IMR-90 (cell line): ENCODE measurements around the gene ZNF614. TPM values are rescaled to one million over a fixed set of nuclear protein-coding genes. Genes with fewer than 3 reads are reported as not detected.

Experiments
- ATAC-seq: fragments of 200-7000 bp; cut with Tn5 transposase; 2 replicates; pipeline ENCODE4 v1.9.1; 2020; ENCODE audit warnings: low read depth, mild to moderate bottlenecking, moderate library complexity
- BruUV-seq: library from RNA; stranded (reverse); fragments of 400-500 nt; replicated peaks from 2 replicates; lab custom pipeline; 2021; lab: Mats Ljungman, UMichigan
- CTCF ChIA-PET: fragments of 300-600 bp; formaldehyde crosslinking; extraction: SDS; loops from one replicate; lab custom pipeline; 2021; ENCODE audit warnings: antibody characterized with exemption; lab: Yijun Ruan, JAX
- POLR2A ChIA-PET: fragments of 300-600 bp; sonication (Branson Sonifier 250); formaldehyde crosslinking; loops from one replicate; lab custom pipeline; 2022; ENCODE audit warnings: antibody characterized with exemption; ENCODE audit not compliant: unreplicated experiment; lab: Charles Lee
- DNase-seq: peaks from one replicate; pipeline ENCODE4 v3.0.0; 2013
- H2AFZ ChIP-seq: replicated peaks from 2 replicates; pipeline ENCODE3; 2013; ENCODE audit warnings: low read length, mild to moderate bottlenecking; ENCODE audit not compliant: poor library complexity
- H2AK5ac ChIP-seq: 2 replicates; pipeline ENCODE4 v1.6.1; 2013; ENCODE audit warnings: low read depth, low read length, inconsistent platforms
- H2AK9ac ChIP-seq: replicated peaks from 2 replicates; pipeline ENCODE3; 2013; ENCODE audit warnings: mild to moderate bottlenecking, low read depth, low read length, moderate library complexity; ENCODE audit not compliant: poor library complexity
- H2BK120ac ChIP-seq: 2 replicates; pipeline ENCODE4 v1.6.1; 2013; ENCODE audit warnings: low read depth, low read length, inconsistent platforms
- H2BK15ac ChIP-seq: 3 replicates; pipeline ENCODE4 v1.6.1; 2013; ENCODE audit warnings: low read depth, low read length, inconsistent platforms
- H2BK20ac ChIP-seq: 2 replicates; pipeline ENCODE4 v1.6.1; 2013; ENCODE audit warnings: low read depth, mild to moderate bottlenecking, inconsistent platforms, low read length, moderate library complexity
- H2BK5ac ChIP-seq: 2 replicates; pipeline ENCODE4 v1.6.1; 2013; ENCODE audit warnings: mild to moderate bottlenecking, low read depth, low read length, inconsistent platforms; ENCODE audit not compliant: poor library complexity, severe bottlenecking
- H3K14ac ChIP-seq: replicated peaks from 2 replicates; pipeline ENCODE4 v1.6.1; 2013; ENCODE audit warnings: low read depth, low read length, inconsistent platforms
- H3K18ac ChIP-seq: 2 replicates; pipeline ENCODE4 v1.6.1; 2013; ENCODE audit warnings: low read depth, low read length, control low read depth
- H3K23ac ChIP-seq: 2 replicates; pipeline ENCODE4 v1.6.1; 2013; ENCODE audit warnings: low read depth, low read length, inconsistent platforms
- H3K27ac ChIP-seq: 2 replicates; pipeline ENCODE4 v1.5.1; 2013; ENCODE audit warnings: mild to moderate bottlenecking, control low read depth, low read length; ENCODE audit not compliant: insufficient read depth
- H3K27me3 ChIP-seq: 2 replicates; pipeline ENCODE4 v1.6.1; 2013; ENCODE audit warnings: low read length; ENCODE audit not compliant: control insufficient read depth, insufficient read depth
- H3K36me3 ChIP-seq: 2 replicates; pipeline ENCODE4 v1.6.1; 2013; ENCODE audit warnings: low read length, mixed read lengths; ENCODE audit not compliant: control insufficient read depth, insufficient read depth
- H3K4ac ChIP-seq: 2 replicates; pipeline ENCODE4 v1.6.1; 2013; ENCODE audit warnings: low read depth, low read length, inconsistent platforms
- H3K4me1 ChIP-seq: 2 replicates; pipeline ENCODE4 v1.6.1; 2013; ENCODE audit warnings: low read length, mixed read lengths; ENCODE audit not compliant: control insufficient read depth, insufficient read depth
- H3K4me2 ChIP-seq: 2 replicates; pipeline ENCODE4 v1.6.1; 2013; ENCODE audit warnings: low read depth, mild to moderate bottlenecking, control low read depth, low read length, moderate library complexity
- H3K4me3 ChIP-seq: 2 replicates; pipeline ENCODE4 v1.5.1; 2013; ENCODE audit warnings: low read depth, mild to moderate bottlenecking, control low read depth, low read length, moderate library complexity; ENCODE audit not compliant: insufficient read depth
- H3K56ac ChIP-seq: 2 replicates; pipeline ENCODE4 v1.6.1; 2013; ENCODE audit warnings: low read length, inconsistent platforms; ENCODE audit not compliant: insufficient read depth; ENCODE audit errors: extremely low read depth
- H3K79me1 ChIP-seq, 2 experiments: 2 replicates each; pipeline ENCODE4 v1.6.1; 2013; ENCODE audit warnings: low read length in 2 of 2, inconsistent platforms in 1 of 2, low read depth in 1 of 2
- H3K9ac ChIP-seq: 2 replicates; pipeline ENCODE4 v1.6.1; 2013; ENCODE audit warnings: low read depth, low read length, control low read depth
- H3K9me1 ChIP-seq: 2 replicates; pipeline ENCODE4 v1.6.1; 2013; ENCODE audit warnings: low read length, inconsistent platforms; ENCODE audit not compliant: insufficient read depth
- H3K9me3 ChIP-seq: 2 replicates; pipeline ENCODE4 v1.6.1; 2013; ENCODE audit warnings: low read length; ENCODE audit not compliant: control insufficient read depth, insufficient read depth
- H4K20me1 ChIP-seq: 2 replicates; pipeline ENCODE4 v1.6.1; 2013; ENCODE audit warnings: low read length, inconsistent platforms; ENCODE audit not compliant: insufficient read depth
- H4K5ac ChIP-seq: 2 replicates; pipeline ENCODE4 v1.6.1; 2013; ENCODE audit warnings: mild to moderate bottlenecking, low read depth, low read length, control low read depth
- H4K8ac ChIP-seq, 2 experiments: 2 replicates each; pipeline ENCODE4 v1.6.1; 2013; ENCODE audit warnings: low read depth in 2 of 2, low read length in 2 of 2, control low read depth in 1 of 2, inconsistent platforms in 1 of 2
- H4K91ac ChIP-seq: 2 replicates; pipeline ENCODE4 v1.6.1; 2013; ENCODE audit warnings: low read depth, low read length, inconsistent platforms; ENCODE audit not compliant: insufficient read depth
- CEBPB ChIP-seq: IDR thresholded peaks from 2 replicates; pipeline ENCODE4 v1.6.1; 2012; ENCODE audit warnings: low read depth, low read length, improper control_type of control experiment
- CHD1 ChIP-seq: IDR thresholded peaks from 2 replicates; pipeline ENCODE4 v1.6.1; 2012; ENCODE audit warnings: low read depth, low read length, improper control_type of control experiment
- WGBS, 2 experiments: methylation state at CpG; one replicate each; pipeline versions ENCODE4 v1.1.5 to v1.1.7; 2013; ENCODE audit warnings: missing lambda C conversion rate in 2 of 2; ENCODE audit not compliant: insufficient read length in 1 of 2; ENCODE audit errors: extremely low coverage in 2 of 2; 5-methylcytosine and 5-hydroxymethylcytosine counted together
- dilution Hi-C: fragments of 300-500 bp; cut with HindIII; formaldehyde crosslinking; loops from one replicate; pipeline ENCODE4 v1.14.3; 2018; ENCODE audit warnings: low sequenced_read_pairs; ENCODE audit not compliant: unreplicated experiment
- in situ Hi-C: fragments of 300-500 bp; cut with MboI; formaldehyde crosslinking; loops from 3 replicates; pipeline ENCODE4 v1.14.3; 2019; ENCODE audit warnings: low sequenced_read_pairs, inconsistent platforms, mixed read lengths
- intact Hi-C: fragments of 100-400 bp; cut with micrococcal nuclease; formaldehyde crosslinking; loops from 2 replicates; pipeline ENCODE4 v1.10.0; 2022
- polyA plus RNA-seq, 3 experiments: library from polyadenylated mRNA; depleted of rRNA; stranded (reverse); fragments of >200 nt; gene quantifications; 2 replicates each; pipeline ENCODE4 v1.2.3, GENCODE V29; 2012; ENCODE audit warnings: low replicate concordance in 1 of 3
- total RNA-seq: library from RNA; depleted of rRNA; stranded (reverse); fragments of >200 nt; gene quantifications from 2 replicates; pipeline ENCODE4 v1.2.3, GENCODE V29; 2012

ZNF614 gene
- total and polyA plus RNA-seq, 2 of the 4 experiments (the other 2 are of a cell fraction): 3.4 to 12.4 TPM

GRCh38 chr19:51980116-51980736 is 48.0 kb downstream of the ZNF614 start:
- Histone ChIP-seq H3K36me3 (peaks cover 17% of the 10 kb centered on the region), H4K91ac (no peak overlapping the region), H2BK5ac (no peak overlapping the region), H2BK120ac (no peak overlapping the region), H3K9me1 (no peaks in the 10 kb centered on the region), H3K4me1 (no peaks in the 10 kb centered on the region), H3K27ac (no peak overlapping the region), H3K23ac (no peak overlapping the region), H4K5ac (no peak overlapping the region), H2AK5ac (no peak overlapping the region), H3K27me3 (no peaks in the 10 kb centered on the region), H4K8ac (no peak overlapping the region), H3K4ac (no peak overlapping the region), H2BK20ac (no peak overlapping the region), H3K9me3 (peaks cover 40% of the 10 kb centered on the region), H3K4me2 (no peak overlapping the region), H2AK9ac (no peak overlapping the region), H3K18ac (no peak overlapping the region), H3K56ac (no peak overlapping the region), H4K20me1 (no peaks in the 10 kb centered on the region), H3K4me3 (no peak overlapping the region), H3K79me1 (peaks cover 8 to 27% of the 10 kb centered on the region in 2 experiments), H2BK15ac (no peak overlapping the region), H3K9ac (no peak overlapping the region), H2AFZ (no peak overlapping the region), H3K14ac (no peak overlapping the region)
- BruUV-seq: no TSS peak
- no CpG with 5 or more reads among the region's 6 CpGs for WGBS, 2 experiments
- dilution Hi-C loops (no loop called here), intact Hi-C loops (no loop called here), in situ Hi-C loops (no loop called here)
- TF ChIP-seq CEBPB: peak; percentile 67
- TF ChIP-seq CHD1: no peak
- ChIA-PET POLR2A (no interaction called here), CTCF (no interaction called here)
- ATAC-seq (no peak), DNase-seq (no peak)
